ENCODE results near the gene NHLRC1. TPM values are rescaled to one million over a fixed set of nuclear protein-coding genes. Genes with fewer than 3 reads are reported as not detected.

The NHLRC1 gene
- total and polyA plus RNA-seq, 2 of the 13 experiments (the other 11 are each of a cell fraction or from before 2014, with no cell fraction given): 0.04 to 0.11 TPM

DNA sequence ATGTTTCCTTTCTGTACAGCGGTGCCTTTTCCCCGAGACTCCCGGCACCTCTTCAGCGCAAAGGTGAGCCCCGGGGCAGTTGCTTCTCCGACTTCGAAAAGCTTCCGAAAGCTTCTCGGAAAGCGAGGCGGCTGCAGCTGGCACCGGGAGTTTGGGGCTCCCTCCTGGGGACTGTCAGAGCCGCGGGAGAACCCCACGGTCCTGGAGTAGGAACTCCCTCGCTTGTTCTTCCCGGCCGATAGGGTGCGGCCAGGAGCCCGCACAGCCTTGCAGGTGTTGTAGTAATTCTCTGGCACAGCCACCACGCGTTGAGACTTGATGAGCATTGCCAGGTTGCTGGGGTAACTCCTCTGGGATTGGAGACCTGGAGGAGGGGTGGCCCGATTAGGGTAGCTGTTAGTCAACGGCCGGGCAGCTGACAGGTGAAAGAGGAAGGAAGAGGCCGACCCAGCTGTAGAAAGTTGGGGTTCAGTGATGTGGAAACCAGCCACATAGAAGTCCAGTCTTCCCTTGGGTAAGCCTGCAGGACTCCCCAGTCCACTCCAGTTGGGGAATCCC is 33.5 kb upstream of the NHLRC1 start (continued):
- TF ChIP-seq, protein P1, sequence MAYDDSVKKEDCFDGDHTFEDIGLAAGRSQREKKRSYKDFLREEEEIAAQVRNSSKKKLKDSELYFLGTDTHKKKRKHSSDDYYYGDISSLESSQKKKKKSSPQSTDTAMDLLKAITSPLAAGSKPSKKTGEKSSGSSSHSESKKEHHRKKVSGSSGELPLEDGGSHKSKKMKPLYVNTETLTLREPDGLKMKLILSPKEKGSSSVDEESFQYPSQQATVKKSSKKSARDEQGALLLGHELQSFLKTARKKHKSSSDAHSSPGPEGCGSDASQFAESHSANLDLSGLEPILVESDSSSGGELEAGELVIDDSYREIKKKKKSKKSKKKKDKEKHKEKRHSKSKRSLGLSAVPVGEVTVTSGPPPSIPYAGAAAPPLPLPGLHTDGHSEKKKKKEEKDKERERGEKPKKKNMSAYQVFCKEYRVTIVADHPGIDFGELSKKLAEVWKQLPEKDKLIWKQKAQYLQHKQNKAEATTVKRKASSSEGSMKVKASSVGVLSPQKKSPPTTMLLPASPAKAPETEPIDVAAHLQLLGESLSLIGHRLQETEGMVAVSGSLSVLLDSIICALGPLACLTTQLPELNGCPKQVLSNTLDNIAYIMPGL (CRISPR knock-in tag; IDR thresholded peaks at IDR 0.05; ENCODE audit: borderline replicate concordance in 1 of 2, low read depth in 1 of 2): peak in 1 of 2 experiments; percentile 74; a peak in 3 of 4 replicates
- TF ChIP-seq RFXANK (CRISPR knock-in tag; IDR thresholded peaks at IDR 0.05) (no peak), ZNF253 (CRISPR knock-in tag; IDR thresholded peaks at IDR 0.05; ENCODE audit: borderline replicate concordance) (no peak), ZNF816 (CRISPR knock-in tag; IDR thresholded peaks at IDR 0.05; ENCODE audit: borderline replicate concordance) (no peak), MYC (CRISPR knock-in tag; IDR thresholded peaks at IDR 0.05; ENCODE audit: borderline replicate concordance) (peak; percentile 58; the same call in 1 of the 2 replicates), RFXAP (CRISPR knock-in tag; IDR thresholded peaks at IDR 0.05; ENCODE audit: borderline replicate concordance) (0 out of 2 replicates have a peak, but pooled peaks have one; percentile 26), JUND (CRISPR knock-in tag; IDR thresholded peaks at IDR 0.05) (no peak), ZFP90 (CRISPR knock-in tag; IDR thresholded peaks at IDR 0.05; ENCODE audit: borderline replicate concordance) (peak; percentile 84), SMAD3 (CRISPR knock-in tag; IDR thresholded peaks at IDR 0.05) (no peak), ZFP41 (CRISPR knock-in tag; IDR thresholded peaks at IDR 0.05; ENCODE audit: borderline replicate concordance) (peak; percentile 75; the same call in 1 of the 2 replicates), ZBTB8A (CRISPR knock-in tag; IDR thresholded peaks at IDR 0.05; ENCODE audit: borderline replicate concordance, low read depth) (no peak), SOX5 (CRISPR knock-in tag; IDR thresholded peaks at IDR 0.05; ENCODE audit: borderline replicate concordance) (no peak), ZNF850 (CRISPR knock-in tag; conservative IDR thresholded peaks at IDR 0.05) (no peak), NFYC (CRISPR knock-in tag; IDR thresholded peaks at IDR 0.05) (peak; percentile 26; the same call in 1 of the 2 replicates), ZSCAN31 (CRISPR knock-in tag; IDR thresholded peaks at IDR 0.05; ENCODE audit: low read depth) (no peak), ZNF83 (CRISPR knock-in tag; IDR thresholded peaks at IDR 0.05; ENCODE audit: borderline replicate concordance) (no peak)
- TF ChIP-seq, protein P2, sequence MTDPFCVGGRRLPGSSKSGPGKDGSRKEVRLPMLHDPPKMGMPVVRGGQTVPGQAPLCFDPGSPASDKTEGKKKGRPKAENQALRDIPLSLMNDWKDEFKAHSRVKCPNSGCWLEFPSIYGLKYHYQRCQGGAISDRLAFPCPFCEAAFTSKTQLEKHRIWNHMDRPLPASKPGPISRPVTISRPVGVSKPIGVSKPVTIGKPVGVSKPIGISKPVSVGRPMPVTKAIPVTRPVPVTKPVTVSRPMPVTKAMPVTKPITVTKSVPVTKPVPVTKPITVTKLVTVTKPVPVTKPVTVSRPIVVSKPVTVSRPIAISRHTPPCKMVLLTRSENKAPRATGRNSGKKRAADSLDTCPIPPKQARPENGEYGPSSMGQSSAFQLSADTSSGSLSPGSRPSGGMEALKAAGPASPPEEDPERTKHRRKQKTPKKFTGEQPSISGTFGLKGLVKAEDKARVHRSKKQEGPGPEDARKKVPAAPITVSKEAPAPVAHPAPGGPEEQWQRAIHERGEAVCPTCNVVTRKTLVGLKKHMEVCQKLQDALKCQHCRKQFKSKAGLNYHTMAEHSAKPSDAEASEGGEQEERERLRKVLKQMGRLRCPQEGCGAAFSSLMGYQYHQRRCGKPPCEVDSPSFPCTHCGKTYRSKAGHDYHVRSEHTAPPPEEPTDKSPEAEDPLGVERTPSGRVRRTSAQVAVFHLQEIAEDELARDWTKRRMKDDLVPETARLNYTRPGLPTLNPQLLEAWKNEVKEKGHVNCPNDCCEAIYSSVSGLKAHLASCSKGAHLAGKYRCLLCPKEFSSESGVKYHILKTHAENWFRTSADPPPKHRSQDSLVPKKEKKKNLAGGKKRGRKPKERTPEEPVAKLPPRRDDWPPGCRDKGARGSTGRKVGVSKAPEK (CRISPR knock-in tag; IDR thresholded peaks at IDR 0.05; ENCODE audit: borderline replicate concordance): no peak
- TF ChIP-seq, protein P3, sequence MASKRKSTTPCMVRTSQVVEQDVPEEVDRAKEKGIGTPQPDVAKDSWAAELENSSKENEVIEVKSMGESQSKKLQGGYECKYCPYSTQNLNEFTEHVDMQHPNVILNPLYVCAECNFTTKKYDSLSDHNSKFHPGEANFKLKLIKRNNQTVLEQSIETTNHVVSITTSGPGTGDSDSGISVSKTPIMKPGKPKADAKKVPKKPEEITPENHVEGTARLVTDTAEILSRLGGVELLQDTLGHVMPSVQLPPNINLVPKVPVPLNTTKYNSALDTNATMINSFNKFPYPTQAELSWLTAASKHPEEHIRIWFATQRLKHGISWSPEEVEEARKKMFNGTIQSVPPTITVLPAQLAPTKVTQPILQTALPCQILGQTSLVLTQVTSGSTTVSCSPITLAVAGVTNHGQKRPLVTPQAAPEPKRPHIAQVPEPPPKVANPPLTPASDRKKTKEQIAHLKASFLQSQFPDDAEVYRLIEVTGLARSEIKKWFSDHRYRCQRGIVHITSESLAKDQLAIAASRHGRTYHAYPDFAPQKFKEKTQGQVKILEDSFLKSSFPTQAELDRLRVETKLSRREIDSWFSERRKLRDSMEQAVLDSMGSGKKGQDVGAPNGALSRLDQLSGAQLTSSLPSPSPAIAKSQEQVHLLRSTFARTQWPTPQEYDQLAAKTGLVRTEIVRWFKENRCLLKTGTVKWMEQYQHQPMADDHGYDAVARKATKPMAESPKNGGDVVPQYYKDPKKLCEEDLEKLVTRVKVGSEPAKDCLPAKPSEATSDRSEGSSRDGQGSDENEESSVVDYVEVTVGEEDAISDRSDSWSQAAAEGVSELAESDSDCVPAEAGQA (IDR thresholded peaks at IDR 0.05; ENCODE audit: low read depth): no peak
- TF ChIP-seq, protein P3 (CRISPR knock-in tag; IDR thresholded peaks at IDR 0.05; ENCODE audit: borderline replicate concordance): peak; percentile 63; the same call in 1 of the 2 replicates
